PFSK-1 (cell line): Measurements from ENCODE around the gene KHK.

Experiments used
- FOXP2 ChIP-seq: optimal IDR thresholded peaks from 2 replicates; pipeline ENCODE3; 2011; ENCODE audit warnings: borderline replicate concordance, control low read depth, inconsistent platforms; ENCODE audit not compliant: insufficient read depth; ENCODE audit errors: extremely low read length, extremely low read depth
- POLR2AphosphoS5 ChIP-seq: IDR thresholded peaks from 2 replicates; pipeline ENCODE4 v1.6.1; 2012; ENCODE audit warnings: low read depth, mild to moderate bottlenecking, control low read depth, low read length, moderate library complexity
- SIN3A ChIP-seq: IDR thresholded peaks from 2 replicates; pipeline ENCODE4 v1.6.1; 2012; ENCODE audit warnings: mild to moderate bottlenecking, low read length, moderate library complexity, borderline replicate concordance; ENCODE audit not compliant: insufficient read depth
- TAF1 ChIP-seq: IDR thresholded peaks from 2 replicates; pipeline ENCODE4 v1.6.1; 2012; ENCODE audit warnings: low read length, control low read depth, borderline replicate concordance; ENCODE audit not compliant: insufficient read depth
- TF ChIP-seq, protein P1 (sequence below), 2 experiments: IDR thresholded peaks; 2 replicates each; pipeline versions ENCODE4 v1.6.1 to v1.8.0; 2011 to 2012; ENCODE audit warnings: low read depth in 2 of 2, low read length in 2 of 2, control low read depth in 1 of 2, inconsistent platforms in 1 of 2, mild to moderate bottlenecking in 1 of 2, moderate library complexity in 1 of 2; ENCODE audit not compliant: insufficient read depth in 1 of 2

The KHK gene

GRCh38 chr2:27071277-27071989 is 15.1 kb upstream of the KHK start, which contains the start of gene OST4:
OST4 (minus strand) TSS chr2:27071654.
- TF ChIP-seq FOXP2 (no peak), POLR2AphosphoS5 (peak; percentile 92), TAF1 (peak; percentile 94), SIN3A (peak; percentile 9; the same call in 1 of the 2 replicates)
- TF ChIP-seq, protein P1, sequence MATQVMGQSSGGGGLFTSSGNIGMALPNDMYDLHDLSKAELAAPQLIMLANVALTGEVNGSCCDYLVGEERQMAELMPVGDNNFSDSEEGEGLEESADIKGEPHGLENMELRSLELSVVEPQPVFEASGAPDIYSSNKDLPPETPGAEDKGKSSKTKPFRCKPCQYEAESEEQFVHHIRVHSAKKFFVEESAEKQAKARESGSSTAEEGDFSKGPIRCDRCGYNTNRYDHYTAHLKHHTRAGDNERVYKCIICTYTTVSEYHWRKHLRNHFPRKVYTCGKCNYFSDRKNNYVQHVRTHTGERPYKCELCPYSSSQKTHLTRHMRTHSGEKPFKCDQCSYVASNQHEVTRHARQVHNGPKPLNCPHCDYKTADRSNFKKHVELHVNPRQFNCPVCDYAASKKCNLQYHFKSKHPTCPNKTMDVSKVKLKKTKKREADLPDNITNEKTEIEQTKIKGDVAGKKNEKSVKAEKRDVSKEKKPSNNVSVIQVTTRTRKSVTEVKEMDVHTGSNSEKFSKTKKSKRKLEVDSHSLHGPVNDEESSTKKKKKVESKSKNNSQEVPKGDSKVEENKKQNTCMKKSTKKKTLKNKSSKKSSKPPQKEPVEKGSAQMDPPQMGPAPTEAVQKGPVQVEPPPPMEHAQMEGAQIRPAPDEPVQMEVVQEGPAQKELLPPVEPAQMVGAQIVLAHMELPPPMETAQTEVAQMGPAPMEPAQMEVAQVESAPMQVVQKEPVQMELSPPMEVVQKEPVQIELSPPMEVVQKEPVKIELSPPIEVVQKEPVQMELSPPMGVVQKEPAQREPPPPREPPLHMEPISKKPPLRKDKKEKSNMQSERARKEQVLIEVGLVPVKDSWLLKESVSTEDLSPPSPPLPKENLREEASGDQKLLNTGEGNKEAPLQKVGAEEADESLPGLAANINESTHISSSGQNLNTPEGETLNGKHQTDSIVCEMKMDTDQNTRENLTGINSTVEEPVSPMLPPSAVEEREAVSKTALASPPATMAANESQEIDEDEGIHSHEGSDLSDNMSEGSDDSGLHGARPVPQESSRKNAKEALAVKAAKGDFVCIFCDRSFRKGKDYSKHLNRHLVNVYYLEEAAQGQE (IDR thresholded peaks at IDR 0.05; ENCODE audit: insufficient read depth in 1 of 2, low read depth in 2 of 2, low read length in 2 of 2): 0 out of 4 replicates have a peak, but pooled peaks of 1 of the 2 experiments have one; percentile 4

DNA sequence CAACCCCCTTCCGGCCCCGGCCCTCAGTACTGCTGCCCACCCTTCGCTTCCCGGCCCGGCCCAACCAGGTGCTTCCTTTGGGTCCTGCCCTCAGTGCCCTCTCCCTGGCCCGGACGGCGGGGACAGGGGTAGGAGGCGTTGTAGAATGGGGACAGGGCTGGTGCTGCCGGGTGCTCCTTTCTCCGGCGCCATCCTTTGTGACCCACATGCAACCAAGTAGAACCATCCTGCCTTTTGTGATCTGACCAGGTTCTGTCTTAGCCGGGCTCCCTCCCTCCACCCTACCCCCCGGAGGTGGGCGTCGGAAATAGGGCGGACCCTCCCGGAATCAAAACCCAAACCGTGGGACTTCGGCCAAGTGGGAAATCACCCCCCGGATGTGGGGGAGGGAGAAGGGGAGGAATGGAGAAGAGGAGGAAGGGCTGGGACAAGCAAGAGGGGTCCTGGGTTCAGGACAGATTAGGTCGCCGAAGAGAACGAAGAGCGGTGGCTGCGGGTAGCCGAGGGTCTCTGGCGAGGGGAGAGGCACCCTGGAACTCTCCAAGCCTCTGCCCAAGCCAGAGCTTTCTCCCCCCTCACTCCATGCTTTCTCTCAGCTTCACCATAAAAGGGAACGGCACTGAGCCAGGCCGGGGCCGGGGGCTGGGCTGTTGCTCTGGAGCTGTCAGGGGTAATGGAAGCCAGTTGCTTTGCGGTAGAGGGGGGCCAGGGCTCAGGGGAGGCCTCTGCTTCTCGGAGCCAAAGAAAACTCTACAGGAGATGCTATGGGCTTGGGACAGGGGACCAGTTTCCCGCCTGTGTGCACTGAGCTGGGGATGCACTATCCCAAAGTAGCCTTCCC is 14.4 kb upstream of the KHK start:
- no peak for TF ChIP-seq POLR2AphosphoS5
- no peak for TF ChIP-seq SIN3A
- no peak for TF ChIP-seq TAF1
- TF ChIP-seq, protein P1 (IDR thresholded peaks at IDR 0.05; ENCODE audit: insufficient read depth in 1 of 2, low read depth in 2 of 2, low read length in 2 of 2): no peak
- no peak for TF ChIP-seq FOXP2

DNA sequence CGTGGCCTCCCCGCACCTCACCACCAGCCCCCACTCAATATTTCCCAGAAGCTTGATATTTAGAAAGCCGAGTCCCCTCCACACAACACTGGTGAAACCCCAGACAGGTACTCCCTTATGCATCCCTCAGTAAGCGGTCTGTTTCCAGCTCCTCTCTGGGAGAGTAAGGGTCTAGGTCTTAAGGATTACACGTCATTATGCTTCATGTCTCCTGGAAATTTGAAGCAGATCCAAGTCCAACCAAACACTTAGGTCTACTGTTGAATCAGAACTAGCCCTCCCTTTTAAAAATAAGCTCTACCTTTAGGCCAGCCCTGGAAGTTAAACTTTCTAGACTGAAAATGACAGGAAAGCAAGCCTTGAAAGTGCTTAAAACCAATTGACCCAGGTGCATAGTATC is 13.7 kb upstream of the KHK start:
- TF ChIP-seq FOXP2: no peak
- TF ChIP-seq TAF1: no peak
- TF ChIP-seq, protein P1 (IDR thresholded peaks at IDR 0.05; ENCODE audit: insufficient read depth in 1 of 2, low read depth in 2 of 2, low read length in 2 of 2): no peak
- TF ChIP-seq SIN3A: no peak

DNA sequence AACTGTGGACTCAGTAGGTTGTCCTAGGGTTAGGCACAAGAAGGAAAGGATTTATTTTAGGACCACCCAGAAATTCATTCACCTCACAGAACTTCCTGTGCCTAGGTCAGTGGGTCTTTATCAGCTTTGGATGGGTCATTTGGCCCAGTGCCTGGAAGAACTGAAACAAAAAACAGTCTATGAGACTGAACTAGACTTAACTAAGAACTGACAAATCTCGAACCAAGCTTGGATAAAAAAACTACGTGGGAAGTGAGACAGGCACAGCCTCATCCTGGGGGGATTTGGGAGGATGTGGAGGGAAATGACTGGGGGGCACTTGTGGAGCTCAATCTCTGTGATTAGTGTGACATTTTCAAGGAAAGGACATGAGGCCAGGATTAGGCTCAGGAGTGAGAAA is 12.8 kb upstream of the KHK start:
- TF ChIP-seq TAF1: no peak
- no peak for TF ChIP-seq FOXP2
- TF ChIP-seq, protein P1 (IDR thresholded peaks at IDR 0.05; ENCODE audit: insufficient read depth in 1 of 2, low read depth in 2 of 2, low read length in 2 of 2): no peak
- no peak for TF ChIP-seq POLR2AphosphoS5
- no peak for TF ChIP-seq SIN3A
